HPDE6-E6E7 (cell line): ENCODE results near the gene ZNF561.

ENCODE experiments used
- DNase-seq: peaks from one replicate; pipeline ENCODE4 v3.0.0; 2011; ENCODE audit warnings: missing footprints; ENCODE audit errors: extremely low spot score

The ZNF561 gene

GRCh38 chr19:9580728-9581127, 40.3 kb downstream of the ZNF561 start:
- no peak for DNase-seq

GRCh38 chr19:9570255-9570654, 50.8 kb downstream of the ZNF561 start:
- no peak for DNase-seq

DNA sequence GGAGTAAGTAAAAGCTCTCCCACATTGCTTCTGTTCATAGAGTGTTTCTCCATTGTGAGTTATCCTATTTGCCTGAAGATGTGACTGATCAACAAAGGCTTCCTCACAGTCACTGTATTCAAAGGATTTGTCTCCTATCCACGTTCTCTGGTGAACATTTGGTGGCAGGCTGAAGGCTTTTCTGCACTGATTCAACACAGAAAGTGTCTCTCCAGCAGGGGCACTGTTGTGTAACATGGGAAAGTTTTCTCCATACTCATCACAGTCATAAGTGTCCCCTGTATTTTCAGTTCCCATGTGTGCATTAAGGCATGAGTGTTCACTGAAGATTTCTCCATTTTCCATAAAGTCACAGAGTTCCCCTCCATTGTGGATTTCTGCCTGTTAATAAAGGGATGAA, 54.3 kb downstream of the ZNF561 start:
- DNase-seq, result no peak

DNA sequence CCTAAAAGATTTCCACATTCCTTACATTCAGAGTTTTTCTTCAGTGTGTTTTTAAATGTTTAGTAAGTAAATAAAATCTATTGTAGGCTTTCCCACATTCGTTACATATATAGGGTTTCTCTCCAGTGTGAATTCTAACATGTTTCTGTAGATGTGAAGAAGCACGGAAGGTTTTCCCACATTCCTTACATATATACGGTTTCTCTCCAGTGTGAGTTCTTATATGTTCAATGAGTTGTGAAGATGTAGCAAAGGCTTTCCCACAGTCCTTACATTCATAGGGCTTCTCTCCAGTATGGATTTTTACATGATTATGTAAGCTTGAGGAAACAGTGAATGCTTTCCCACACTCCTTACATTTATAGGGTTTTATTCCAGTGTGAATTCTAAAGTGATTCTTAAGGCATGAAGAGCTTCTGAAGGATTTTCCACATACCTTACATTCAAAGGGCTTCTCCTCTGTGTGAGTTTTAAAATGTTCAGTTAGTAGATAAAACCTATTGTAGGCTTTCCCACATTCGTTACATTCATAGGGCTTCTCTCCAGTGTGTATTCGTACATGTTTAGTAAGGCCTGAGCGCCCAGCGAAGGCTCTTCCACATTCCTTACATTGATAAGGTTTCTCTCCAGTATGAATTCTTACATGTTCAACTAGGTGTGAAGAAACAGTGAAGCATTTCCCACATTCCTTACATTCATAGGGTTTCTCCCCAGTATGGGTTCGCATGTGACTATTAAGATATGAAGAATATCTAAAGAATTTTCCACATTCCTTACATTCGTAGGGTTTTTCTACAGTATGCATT, 54.9 kb downstream of the ZNF561 start:
- no peak for DNase-seq
